GM21515 (cell line): ENCODE measurements around the gene TBXA2R.
A peak's percentile ranks its signal among the peaks of the same experiment; 100 is the strongest.
"Not testable (repeated sequence)": the region's sequence is repeated elsewhere in the genome, so short reads cannot be mapped to it uniquely, and the experiment has no call there.

Experiments
- ATAC-seq: cut with Tn5 transposase; IDR thresholded peaks from one replicate; pipeline ENCODE4 v1.9.1; 2021; ENCODE audit not compliant: unreplicated experiment

Gene TBXA2R

DNA sequence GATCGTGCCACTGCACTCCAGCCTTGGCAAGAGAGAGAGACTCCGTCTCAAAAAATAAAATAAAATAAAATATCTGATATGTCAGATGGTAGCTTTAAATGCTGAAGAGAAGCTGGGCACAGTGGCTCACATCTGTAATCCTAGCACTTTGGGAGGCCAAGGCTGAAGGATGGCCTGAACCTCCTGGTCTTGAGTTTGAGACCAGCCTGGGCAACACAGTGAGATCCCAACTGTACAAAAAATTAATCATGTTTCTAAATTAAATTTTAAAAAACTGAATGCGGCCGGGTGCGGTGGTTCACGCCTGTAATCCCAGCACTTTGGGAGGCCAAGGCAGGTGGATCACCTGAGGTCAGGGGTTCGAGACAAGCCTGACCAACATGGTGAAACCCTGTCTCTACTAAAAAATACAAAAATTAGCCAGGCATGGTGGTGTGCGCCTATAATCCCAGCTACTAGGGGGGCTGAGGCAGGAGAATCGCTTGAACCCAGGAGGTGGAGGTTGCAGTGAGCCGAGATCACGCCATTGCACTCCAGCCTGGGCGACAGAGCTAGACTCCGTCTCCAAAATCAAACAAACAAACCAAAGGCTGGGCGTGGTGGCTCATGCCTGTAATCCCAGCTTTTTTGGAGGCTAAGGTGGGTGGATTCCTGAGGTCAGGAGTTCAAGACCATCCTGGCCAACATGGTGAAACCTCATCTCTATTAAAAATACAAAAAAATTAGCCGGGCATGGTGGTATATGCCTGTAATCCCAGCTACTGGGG lies 22.5 kb downstream of the TBXA2R start:
- ATAC-seq, result not testable (repeated sequence)

DNA sequence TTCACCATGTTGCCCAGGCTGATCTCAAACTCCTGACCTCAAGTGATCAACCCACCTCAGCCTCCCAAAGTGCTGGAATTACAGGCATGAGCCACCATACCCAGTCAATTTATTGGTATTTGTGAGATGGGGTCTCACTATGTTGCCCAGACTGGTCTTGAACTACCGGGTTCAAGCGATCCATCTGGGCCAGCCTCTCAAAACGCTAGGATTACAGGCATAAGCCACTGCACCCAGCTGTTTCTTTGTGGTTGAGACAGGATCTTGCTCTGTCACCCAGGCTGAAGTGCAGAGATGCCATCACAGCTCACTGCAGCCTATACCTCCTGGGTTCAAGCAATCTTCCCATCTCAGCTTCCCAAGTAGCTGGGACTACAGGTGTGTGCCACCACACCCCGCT lies 24.9 kb downstream of the TBXA2R start:
- not testable (repeated sequence) for ATAC-seq

GRCh38 chr19:3580156-3580934 lies 26.3 kb downstream of the TBXA2R start:
- ATAC-seq, result no peak

DNA sequence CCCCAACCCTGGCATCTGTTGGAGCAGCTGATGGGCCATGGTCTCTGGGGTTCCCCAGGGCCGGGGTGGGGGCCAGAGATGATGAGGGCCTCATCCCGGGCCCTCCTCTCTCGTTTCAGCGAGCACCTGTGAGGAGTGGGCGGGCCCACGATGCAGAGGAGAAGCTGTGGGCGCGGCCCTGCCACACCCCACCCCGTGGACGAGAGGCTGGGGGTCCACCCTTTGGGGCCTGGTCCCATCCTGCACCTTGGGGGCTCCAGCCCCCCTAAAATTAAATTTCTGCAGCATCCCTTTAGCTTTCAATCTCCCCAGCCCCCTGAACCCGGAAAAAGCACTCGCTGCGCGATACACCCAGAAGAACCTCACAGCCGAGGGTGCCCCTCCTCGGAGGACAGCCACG lies 28.3 kb downstream of the TBXA2R start:
- ATAC-seq, result no peak

DNA sequence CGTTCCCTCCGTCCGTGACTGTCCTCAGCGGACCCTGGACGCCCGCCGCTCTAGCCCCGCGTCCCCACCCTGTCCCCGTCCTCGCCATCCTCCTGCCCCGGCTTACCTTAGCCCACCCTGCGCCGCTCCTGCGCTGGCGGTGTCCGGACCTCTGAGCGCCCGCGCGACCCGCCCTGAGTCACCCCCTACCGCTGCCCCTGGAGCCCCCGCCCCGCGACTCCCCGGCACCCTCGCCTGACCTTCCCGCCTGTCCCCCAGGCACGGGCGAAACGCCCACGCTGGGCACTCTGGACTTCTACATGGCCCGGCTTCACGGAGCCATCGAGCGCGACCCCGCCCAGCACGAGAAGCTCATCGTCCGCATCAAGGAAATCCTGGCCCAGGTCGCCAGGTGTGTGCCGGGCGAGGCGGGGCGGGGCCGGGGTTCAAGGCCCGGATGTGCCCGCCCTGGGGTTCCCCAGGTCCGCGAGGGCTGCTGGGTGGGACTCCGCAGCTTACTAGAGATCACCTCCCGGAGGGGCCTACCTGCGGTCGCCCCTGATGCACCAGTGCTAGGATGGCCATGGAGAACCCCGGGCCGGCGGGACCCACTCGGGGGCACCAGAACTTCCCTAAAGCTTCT lies 28.8 kb downstream of the TBXA2R start:
- ATAC-seq, result no peak

- ATAC-seq, result no peak
Observed at GRCh38 chr19:3576696-3577443, 29.8 kb downstream of the TBXA2R start.

DNA sequence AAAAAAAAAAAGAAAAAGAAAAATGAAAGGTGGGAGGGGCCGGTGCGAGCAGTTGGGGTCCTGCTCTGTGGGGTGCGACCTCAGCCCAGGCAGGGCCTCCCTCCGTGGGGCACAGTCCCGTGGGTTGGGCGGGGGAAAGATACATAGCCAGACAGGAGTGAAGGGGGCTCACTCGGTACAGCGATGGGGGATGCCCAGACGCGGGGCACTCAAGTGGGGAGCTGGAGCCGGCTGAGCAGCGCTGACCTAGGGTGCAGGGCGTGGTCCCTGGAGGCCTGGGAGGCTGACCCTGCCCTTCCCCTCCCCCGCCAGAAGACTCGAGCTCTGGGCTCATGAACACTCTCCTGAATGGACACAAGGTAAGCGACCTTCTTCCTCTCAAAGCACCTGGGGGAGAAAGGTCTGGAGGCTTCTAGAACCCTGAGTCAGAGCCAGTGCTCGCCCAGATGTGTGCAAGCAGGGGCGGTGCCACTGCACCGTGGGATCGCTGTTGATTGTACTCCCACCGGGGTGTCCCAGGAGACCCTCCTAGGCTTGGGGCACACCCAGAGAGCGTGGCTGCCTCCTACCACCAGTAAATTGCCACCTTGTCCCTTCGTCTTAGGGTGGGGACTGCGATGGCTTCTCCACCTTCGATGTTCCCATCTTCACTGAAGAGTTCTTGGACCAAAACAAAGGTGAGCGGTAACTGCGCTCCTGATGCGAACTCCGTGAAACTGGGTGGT lies 30.6 kb downstream of the TBXA2R start:
- ATAC-seq, result no peak

DNA sequence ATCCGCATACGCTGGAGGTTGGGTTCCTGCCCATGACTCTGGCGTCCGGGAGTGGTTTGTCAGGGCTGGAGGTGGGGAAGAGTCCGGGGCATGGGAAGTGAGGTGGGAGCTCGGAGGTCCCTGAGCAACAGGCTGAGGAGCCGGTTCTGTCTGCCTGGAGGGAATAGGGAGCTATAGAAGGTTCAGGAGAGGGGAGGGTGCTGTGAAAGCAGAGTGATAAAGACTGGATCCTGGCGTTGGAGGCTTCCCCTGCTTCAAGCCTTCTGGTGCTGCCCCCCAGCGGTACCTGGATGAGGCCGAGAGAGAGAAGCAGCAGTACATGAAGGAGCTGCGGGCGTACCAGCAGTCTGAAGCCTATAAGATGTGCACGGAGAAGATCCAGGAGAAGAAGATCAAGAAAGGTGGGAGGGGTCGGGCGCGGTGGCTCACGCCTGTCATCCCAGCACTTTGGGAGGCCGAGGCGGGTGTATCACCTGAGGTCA lies 31.4 kb downstream of the TBXA2R start:
- ATAC-seq, result no peak

GRCh38 chr19:3573858-3574637 lies 32.6 kb downstream of the TBXA2R start:
- ATAC-seq, result no peak

GRCh38 chr19:3573162-3573857 lies 33.4 kb downstream of the TBXA2R start:
- peak; percentile 7 for ATAC-seq

GRCh38 chr19:3572855-3573161 lies 33.9 kb downstream of the TBXA2R start, which contains the start of gene HMG20B:
Gene HMG20B (plus strand): TSS chr19:3572944. CDS start chr19:3573310, 366 bp downstream.
- ATAC-seq, result no peak

- peak; percentile 90 for ATAC-seq
Observed at GRCh38 chr19:3572132-3572854, 34.4 kb downstream of the TBXA2R start.

DNA sequence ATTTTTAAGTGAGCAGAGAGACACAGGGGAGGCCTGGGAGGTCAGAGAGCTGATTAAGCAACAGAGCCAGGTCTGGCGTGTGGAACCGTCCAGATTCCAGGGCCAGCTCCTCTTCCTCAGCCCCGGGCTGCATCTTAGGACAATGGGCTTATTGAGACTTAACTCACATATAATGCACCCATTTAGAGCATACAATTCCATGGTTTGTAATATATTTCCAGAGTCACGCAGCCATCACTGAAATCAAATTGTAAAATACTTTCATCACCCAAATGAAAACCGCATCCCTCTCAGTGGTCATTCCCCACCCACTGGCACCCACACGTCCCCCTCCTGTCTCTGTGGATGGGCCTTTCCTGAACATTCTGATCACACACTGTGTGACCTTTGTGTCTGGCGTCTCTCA lies 36.1 kb downstream of the TBXA2R start:
- no peak for ATAC-seq

DNA sequence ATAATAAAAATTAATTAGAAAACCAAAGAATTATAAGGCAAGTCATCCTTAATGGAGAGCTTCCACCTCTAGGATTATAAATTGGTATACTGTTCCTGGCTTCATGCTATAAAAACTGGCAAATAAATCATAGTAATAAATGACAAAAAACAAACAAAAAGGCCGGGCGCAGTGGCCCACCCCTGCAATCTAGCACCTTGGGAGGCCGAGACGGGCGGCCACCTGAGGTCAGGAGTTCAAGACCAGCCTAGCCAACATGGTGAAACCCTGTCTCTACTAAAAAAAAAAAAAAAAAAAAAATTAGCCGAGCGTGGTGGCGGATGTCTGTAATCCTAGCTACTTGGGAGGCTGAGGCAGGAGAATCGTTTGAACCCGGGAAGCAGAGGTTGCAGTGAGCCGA lies 36.6 kb downstream of the TBXA2R start:
- ATAC-seq, result not testable (repeated sequence)

GRCh38 chr19:3565139-3565538 lies 41.5 kb downstream of the TBXA2R start:
- no peak for ATAC-seq

GRCh38 chr19:3563709-3564524 lies 42.8 kb downstream of the TBXA2R start:
- ATAC-seq, result no peak

GRCh38 chr19:3557461-3558248 lies 49.0 kb downstream of the TBXA2R start, which contains the start of gene MFSD12:
Gene MFSD12 (minus strand): TSS chr19:3557586. CDS start chr19:3557403, 183 bp downstream.
- peak; percentile 73 for ATAC-seq
